Adrenal gland (tissue), 12 donors: ENCODE data around the gene TBC1D16. TPM values are rescaled to one million over a fixed set of nuclear protein-coding genes. Genes with fewer than 3 reads are reported as not detected.

Source experiments
- DNase-seq, 7 donors: peaks; one replicate each; pipeline ENCODE4 v3.0.0-alpha.2; 2019 to 2020
- H3K27ac ChIP-seq, 5 donors: fragments of 200-600 bp; sonication (generic) in 4 of 5; 1 replicate in 3 of 5; 2 replicates in 2 of 5; pipeline versions ENCODE4 v1.5.1 to v1.8.0; 2016 to 2020; ENCODE audit warnings: mild to moderate bottlenecking in 1 of 5
- H3K27me3 ChIP-seq: fragments of 200-600 bp; 2 replicates; pipeline ENCODE4 v1.8.0; 2021
- H3K36me3 ChIP-seq, 2 donors: fragments of 200-600 bp; replicated peaks in 1 of 2; 1 replicate in 1 of 2; 2 replicates in 1 of 2; pipeline versions ENCODE4 v1.5.1 to v1.8.0; 2018 to 2022
- H3K4me1 ChIP-seq, 2 donors: fragments of 200-600 bp; replicated peaks in 1 of 2; 1 replicate in 1 of 2; 2 replicates in 1 of 2; pipeline versions ENCODE4 v1.5.1 to v1.8.0; 2018 to 2021
- H3K4me3 ChIP-seq, 4 donors: fragments of 200-600 bp; sonication (generic) in 3 of 4; one replicate each; pipeline ENCODE4 v1.5.1; 2016 to 2018
- H3K9me3 ChIP-seq, 3 donors: fragments of 200-600 bp; sonication (generic) in 1 of 3; replicated peaks in 1 of 3; 1 replicate in 2 of 3; 2 replicates in 1 of 3; pipeline versions ENCODE4 v1.5.1 to v1.8.0; 2016 to 2021
- CTCF ChIP-seq, 6 experiments: fragments of 450-650 bp in 4 of 6; fragments of 200-600 bp in 2 of 6; sonication (generic) in 1 of 6; IDR thresholded peaks; 1 replicate in 5 of 6; 2 replicates in 1 of 6; pipeline versions ENCODE4 v1.5.1 to v1.8.0; 2016 to 2021; ENCODE audit warnings: antibody characterized with exemption in 6 of 6, mild to moderate bottlenecking in 2 of 6, moderate library complexity in 1 of 6
- POLR2A ChIP-seq, 2 donors: fragments of 450-650 bp; IDR thresholded peaks; one replicate each; pipeline ENCODE4 v1.6.1; 2017; ENCODE audit warnings: antibody characterized with exemption in 2 of 2, mild to moderate bottlenecking in 2 of 2, moderate library complexity in 1 of 2
- WGBS, 4 donors: extraction: QIAGEN DNeasy Blood & Tissue Kit in 2 of 4; methylation state at CpG; one replicate each; pipeline versions ENCODE4 v1.1.5 to v1.1.7; 2013 to 2017; 5-methylcytosine and 5-hydroxymethylcytosine counted together
- intact Hi-C, 2 donors: fragments of 100-400 bp; cut with DNase I; formaldehyde crosslinking; loops; one replicate each; pipeline versions ENCODE4 v1.14.1 to v1.15.0; 2022 to 2023
- polyA plus RNA-seq, 3 donors: library from polyadenylated mRNA; stranded (reverse); fragments of 200-250 nt in 2 of 3; fragments of 350-450 nt in 1 of 3; fragmentation: Illumina TruSeq in 1 of 3; extraction: RNeasy Lipid Tissue Mini Kit (QIAGEN cat#74804) in 1 of 3; gene quantifications; one replicate each; pipeline ENCODE4 v1.2.3, GENCODE V29; 2013 to 2014
- total RNA-seq, 9 donors: library from RNA; depleted of rRNA in 4 of 9; stranded (reverse); fragments of >200 nt in 4 of 9; fragments of 120-200 nt in 1 of 9; fragmentation: NEBNext Ultra II Directional in 1 of 9; extraction: Animal tissue kit (Norgen Biotek cat#: 25700) in 1 of 9; gene quantifications; one replicate each; pipeline versions ENCODE4 v1.1.0 to v1.2.4, GENCODE V29; 2013 to 2023
- donor health status: healthy with polysubstance abuse.
- donor health status: Bipolar disorder and iron deficiency.
- donor health status: DM: yes; HTN: yes; CAD: no.
- donor health status: DM: no; HTN: no; CAD: no.
- donor health status: DM: no; HTN: no; CAD: no.
- donor health status: DM: yes; HTN: yes; CAD: no.

TBC1D16 gene
- total and polyA plus RNA-seq, 12 donors: 4.2 to 62.5 (median 29.5) TPM

GRCh38 chr17:80034791-80035686 lies 633 bp downstream of the TBC1D16 start:
- Histone ChIP-seq H3K36me3 (no peaks in the 10 kb centered on the region), H3K27me3 (no peaks in the 10 kb centered on the region), H3K4me3 (peak overlapping the region in 3 of 4 donors; percentile 44 to 80 (median 68)), H3K4me1 (peaks cover 0 to 28% of the 10 kb centered on the region in 2 donors), H3K9me3 (no peaks in the 10 kb centered on the region), H3K27ac (peak overlapping the region in 4 of 5 donors; percentile 61 to 93 (median 70))
- intact Hi-C loops: no loop called here
- peak in 6 of 7 donors; percentile 29 to 47 (median 39) for DNase-seq
- WGBS, 4 donors: 3 to 8% (median 5%) methylated on average over 17 to 55 of the region's 55 CpGs
- TF ChIP-seq POLR2A (IDR thresholded peaks at IDR 0.05) (no peak), CTCF (IDR thresholded peaks at IDR 0.05) (no peak)

DNA sequence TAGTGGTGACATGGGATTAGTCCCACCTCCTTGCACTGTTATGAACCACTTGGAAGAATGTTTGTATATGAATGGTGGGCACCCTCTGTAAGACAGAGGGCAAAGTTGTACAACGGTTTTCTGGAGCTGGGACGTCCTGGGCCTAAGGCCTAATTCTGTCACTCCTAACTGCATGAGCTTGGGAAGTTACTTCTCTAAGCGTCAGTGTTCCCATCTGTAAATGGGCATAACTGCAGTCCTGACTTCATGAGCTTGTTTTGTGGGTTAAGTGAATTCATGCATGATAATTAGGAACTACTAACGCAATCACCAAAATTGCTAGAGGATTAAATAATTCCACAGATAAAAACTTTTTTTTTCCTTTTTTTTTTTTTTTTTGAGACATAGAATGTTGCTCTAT lies 1.8 kb downstream of the TBC1D16 start:
- H3K4me1 ChIP-seq: peaks cover 0 to 40% of the 10 kb centered on the region in 2 donors
- intact Hi-C loops: no loop called here
- 86 to 93% (median 92%) methylated on average over 4 of the region's 4 CpGs for WGBS, 4 donors
- no peak overlapping the region for H3K4me3 ChIP-seq
- no peak overlapping the region for H3K27ac ChIP-seq
- no peaks in the 10 kb centered on the region for H3K27me3 ChIP-seq
- TF ChIP-seq CTCF (IDR thresholded peaks at IDR 0.05) (no peak), POLR2A (IDR thresholded peaks at IDR 0.05) (no peak)
- H3K36me3 ChIP-seq: no peaks in the 10 kb centered on the region
- H3K9me3 ChIP-seq: no peaks in the 10 kb centered on the region
- no peak for DNase-seq

- no peak for DNase-seq
- Histone ChIP-seq H3K27ac (no peak overlapping the region), H3K4me3 (no peak overlapping the region), H3K27me3 (no peaks in the 10 kb centered on the region), H3K9me3 (no peaks in the 10 kb centered on the region), H3K36me3 (no peaks in the 10 kb centered on the region), H3K4me1 (peaks cover 0 to 51% of the 10 kb centered on the region in 2 donors)
- 93 to 95% (median 94%) methylated on average over 9 of the region's 9 CpGs for WGBS, 4 donors
- no peak for TF ChIP-seq CTCF (IDR thresholded peaks at IDR 0.05)
- no peak for TF ChIP-seq POLR2A (IDR thresholded peaks at IDR 0.05)
- intact Hi-C loops: no loop called here
These were observed 3.0 kb downstream of the TBC1D16 start for GRCh38 chr17:80032614-80033171.

DNA sequence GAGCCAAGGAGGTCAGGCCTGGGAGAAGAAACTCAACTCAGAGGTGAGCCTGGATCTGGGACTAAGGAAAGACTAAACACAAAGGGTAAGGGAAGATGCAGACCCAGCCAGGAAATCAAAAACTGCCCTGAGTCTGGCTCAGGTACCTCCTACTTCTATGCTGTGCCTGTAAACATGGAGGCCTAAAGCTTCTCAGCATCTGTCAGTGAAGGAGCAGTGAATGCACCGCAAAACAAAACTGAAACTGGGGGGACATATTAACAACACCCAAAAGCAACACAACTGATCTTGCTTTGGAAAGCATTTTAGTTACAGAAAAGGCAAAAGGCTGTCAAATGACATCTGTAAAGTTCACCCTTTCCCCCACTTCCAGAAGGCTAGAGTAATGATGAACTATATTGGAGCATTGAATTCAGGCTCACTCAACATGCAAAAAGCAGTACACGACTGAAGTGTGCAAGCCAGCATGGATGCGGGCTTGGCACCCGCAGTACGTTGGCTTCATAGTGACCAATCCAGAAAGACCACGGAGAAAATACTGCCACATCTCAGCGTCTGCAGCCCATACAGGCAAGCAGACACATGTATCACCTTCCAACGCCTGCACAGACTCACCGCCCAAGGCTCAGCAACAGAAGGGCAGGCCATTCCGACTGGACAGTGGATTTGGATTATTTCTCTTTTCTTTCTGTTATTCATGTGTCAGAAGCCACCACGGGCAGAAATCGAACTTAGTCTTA lies 3.8 kb downstream of the TBC1D16 start:
- Histone ChIP-seq H3K27ac (no peak overlapping the region), H3K4me3 (no peak overlapping the region), H3K36me3 (no peaks in the 10 kb centered on the region), H3K27me3 (no peaks in the 10 kb centered on the region), H3K4me1 (peaks cover 0 to 47% of the 10 kb centered on the region in 2 donors), H3K9me3 (no peaks in the 10 kb centered on the region)
- TF ChIP-seq CTCF (IDR thresholded peaks at IDR 0.05): no peak
- TF ChIP-seq POLR2A (IDR thresholded peaks at IDR 0.05): no peak
- no peak for DNase-seq
- intact Hi-C loops: no loop called here
- WGBS, 4 donors: 84 to 92% (median 88%) methylated on average over 8 to 12 of the region's 12 CpGs
